ENCODE results near the gene GDF10. TPM values are rescaled to one million over a fixed set of nuclear protein-coding genes. Genes with fewer than 3 reads are reported as not detected.

GDF10 gene
- total and polyA plus RNA-seq, 10 of the 15 experiments (the other 5 are each of a cell fraction or from before 2014, with no cell fraction given) = not detected

- FAIRE-seq (no peak), DNase-seq (ENCODE audit: low read depth, low spot score) (no peak), ATAC-seq (no peak)
- ChIA-PET CTCF (interaction anchor here (1.0 to 1.4 kb wide), 2 partner anchors 18 to 277 kb away, joined by 3 read pairs; no protein-coding TSS in a partner anchor), POLR2A (no interaction called here), SMC1A (ENCODE audit: uncharacterized antibody, unreplicated experiment) (no interaction called here), RAD21 (ENCODE audit: unreplicated experiment) (interaction anchor here (2.5 kb wide), 1 partner anchor 11 kb away, joined by 10 read pairs; no protein-coding TSS in a partner anchor)
- Histone ChIP-seq H3K4me1 (ENCODE audit: control insufficient read depth, insufficient read depth, low read length) (no peaks in the 10 kb centered on the region), H3K4me2 (ENCODE audit: control insufficient read depth, insufficient read depth) (no peak within 1 kb of the TSS), H3K27me3 (replicated peaks in 1 of 2; ENCODE audit: control insufficient read depth in 2 of 2, insufficient read depth in 2 of 2, low read length in 1 of 2) (no peaks in the 10 kb centered on the region; a peak in 1 of 4 replicates), H3K4me3 (no peak within 1 kb of the TSS), H3K27ac (ENCODE audit: control insufficient read depth, insufficient read depth) (no peak within 1 kb of the TSS), H3K9ac (ENCODE audit: control insufficient read depth, insufficient read depth, low read length) (no peak within 1 kb of the TSS), H3K36me3 (ENCODE audit: control insufficient read depth in 2 of 2, insufficient read depth in 2 of 2, low read length in 1 of 2) (no peaks in the 10 kb centered on the region), H3K9me3 (replicated peaks; ENCODE audit: control insufficient read depth, insufficient read depth, low read length) (no peaks in the 10 kb centered on the region), H2AFZ (ENCODE audit: control insufficient read depth, low read depth, low read length) (no peak within 1 kb of the TSS), H4K20me1 (ENCODE audit: control insufficient read depth, insufficient read depth) (no peaks in the 10 kb centered on the region; the same call in 1 of the 2 replicates), H3K79me2 (ENCODE audit: control insufficient read depth, insufficient read depth, low read length) (no peaks in the 10 kb centered on the region)
- TF ChIP-seq RAD51 (IDR thresholded peaks at IDR 0.05) = no peak
- TF ChIP-seq NFXL1 (IDR thresholded peaks at IDR 0.05; ENCODE audit: borderline replicate concordance) = no peak
- no peak for TF ChIP-seq RAD21 (IDR thresholded peaks at IDR 0.05; ENCODE audit: insufficient read depth, low read depth, low read length)
- TF ChIP-seq MYB (IDR thresholded peaks at IDR 0.05; ENCODE audit: borderline replicate concordance, low read depth, low read length) = no peak
- TF ChIP-seq HDGF (IDR thresholded peaks at IDR 0.05) = no peak
- no peak for TF ChIP-seq NFIC (IDR thresholded peaks at IDR 0.05; ENCODE audit: low read depth, low read length)
- TF ChIP-seq POLR2AphosphoS2 (IDR thresholded peaks at IDR 0.05; ENCODE audit: low read depth, low read length) = no peak
- no peak for TF ChIP-seq ZNF217 (IDR thresholded peaks at IDR 0.05)
- no peak for TF ChIP-seq SUPT20H (IDR thresholded peaks at IDR 0.05; ENCODE audit: borderline replicate concordance, control insufficient read depth, low read depth, low read length)
- TF ChIP-seq MLLT1 (IDR thresholded peaks at IDR 0.05) = no peak
- TF ChIP-seq E2F4 (IDR thresholded peaks at IDR 0.05; ENCODE audit: low read depth, low read length) = no peak
- TF ChIP-seq ZSCAN29 (IDR thresholded peaks at IDR 0.05) = no peak
- TF ChIP-seq SIX5 (IDR thresholded peaks at IDR 0.05; ENCODE audit: low read depth, low read length, severe bottlenecking) = no peak
- no peak for TF ChIP-seq CBX5 (IDR thresholded peaks at IDR 0.05; ENCODE audit: low read depth)
- TF ChIP-seq PAX5 (IDR thresholded peaks at IDR 0.05; ENCODE audit: borderline replicate concordance, low read depth, low read length) = no peak
- TF ChIP-seq CBX3 (IDR thresholded peaks at IDR 0.05; ENCODE audit: borderline replicate concordance, low read depth) = no peak
- no peak for TF ChIP-seq RB1 (IDR thresholded peaks at IDR 0.05; ENCODE audit: borderline replicate concordance)
- no TSS peak for BruUV-seq (replicated peaks)
- 51% methylated on average over 35 of the region's 35 CpGs for WGBS (ENCODE audit: insufficient coverage, insufficient replicate concordance, low lambda C conversion rate, missing lambda C conversion rate)
- in situ Hi-C loops (cut with MboI) (no loop called here), intact Hi-C loops (cut with micrococcal nuclease; ENCODE audit: unreplicated experiment) (no loop called here)
Measured at GRCh38 chr10:47322300-47323061, 22.5 kb downstream of the GDF10 start, which contains the start of gene GDF2. GDF2 (plus strand) TSS chr10:47322454; CDS start chr10:47322669, 215 bp downstream.
